GM18861 (cell line): ENCODE results near the gene FAM120C.

Source experiments
- ATAC-seq: cut with Tn5 transposase; IDR thresholded peaks from one replicate; pipeline ENCODE4 v1.9.1; 2021; ENCODE audit not compliant: unreplicated experiment

The FAM120C gene

GRCh38 chrX:54166915-54167314 is 16.1 kb downstream of the FAM120C start:
- ATAC-seq = no peak

GRCh38 chrX:54157561-54157960 is 25.5 kb downstream of the FAM120C start:
- peak; percentile 56 for ATAC-seq

DNA sequence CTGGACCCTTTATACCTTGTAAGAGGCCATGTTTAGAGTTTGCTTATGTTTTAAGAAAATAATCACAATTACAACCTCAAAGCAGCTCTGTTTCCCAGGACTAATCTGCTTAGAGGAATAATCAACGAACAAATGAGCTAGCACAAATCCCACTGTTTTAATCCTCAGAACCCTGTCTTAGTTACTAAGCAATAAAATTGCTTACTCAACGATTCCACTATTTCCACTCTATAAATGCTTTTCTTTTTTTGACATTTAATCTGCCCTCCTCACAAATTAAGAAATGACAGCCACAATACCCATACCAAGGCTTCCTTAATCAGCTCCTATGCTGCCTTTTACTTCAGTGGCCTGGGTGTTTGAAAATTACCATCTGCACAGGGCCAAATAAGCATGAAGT is 48.8 kb downstream of the FAM120C start:
- ATAC-seq = no peak

- ATAC-seq = no peak
These were observed 66.7 kb downstream of the FAM120C start for GRCh38 chrX:54116391-54116790.

- no peak for ATAC-seq
These were observed 89.5 kb downstream of the FAM120C start for GRCh38 chrX:54093571-54093970.

GRCh38 chrX:54093159-54093558 is 89.9 kb downstream of the FAM120C start:
- no peak for ATAC-seq

- no peak for ATAC-seq
These were observed 92.2 kb downstream of the FAM120C start for GRCh38 chrX:54090880-54091279.

- no peak for ATAC-seq
These were observed 93.9 kb downstream of the FAM120C start for GRCh38 chrX:54089191-54089590.

- ATAC-seq = no peak
These were observed 95.4 kb downstream of the FAM120C start for GRCh38 chrX:54087661-54088060.

DNA sequence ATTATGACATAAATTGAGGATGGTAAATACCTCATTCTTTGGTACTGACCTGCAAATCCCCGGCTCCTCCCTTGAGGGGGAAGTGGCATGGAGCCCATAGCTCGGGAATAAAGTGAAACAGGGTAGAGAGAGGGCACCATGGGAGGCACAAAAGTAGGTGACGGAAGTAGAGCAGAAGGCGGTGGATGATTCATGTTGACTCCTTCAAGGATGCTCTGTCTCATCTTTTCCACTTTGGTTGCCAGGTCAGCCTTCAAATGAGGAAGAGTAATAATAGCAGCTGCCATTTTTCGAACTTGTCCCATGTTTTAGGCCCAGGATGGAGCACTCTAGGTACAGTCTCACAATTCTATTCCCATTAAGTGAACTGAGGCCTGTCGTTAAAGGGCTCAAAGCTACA is 97.4 kb downstream of the FAM120C start:
- no peak for ATAC-seq

- ATAC-seq = no peak
These were observed 106.2 kb downstream of the FAM120C start for GRCh38 chrX:54076903-54077302.

GRCh38 chrX:54074826-54075225 is 108.2 kb downstream of the FAM120C start:
- ATAC-seq = no peak

- no peak for ATAC-seq
These were observed 115.3 kb downstream of the FAM120C start for GRCh38 chrX:54067766-54068165.

- ATAC-seq = no peak
These were observed 116.2 kb downstream of the FAM120C start for GRCh38 chrX:54066841-54067240.

- no peak for ATAC-seq
These were observed 118.5 kb downstream of the FAM120C start for GRCh38 chrX:54064564-54064963.

DNA sequence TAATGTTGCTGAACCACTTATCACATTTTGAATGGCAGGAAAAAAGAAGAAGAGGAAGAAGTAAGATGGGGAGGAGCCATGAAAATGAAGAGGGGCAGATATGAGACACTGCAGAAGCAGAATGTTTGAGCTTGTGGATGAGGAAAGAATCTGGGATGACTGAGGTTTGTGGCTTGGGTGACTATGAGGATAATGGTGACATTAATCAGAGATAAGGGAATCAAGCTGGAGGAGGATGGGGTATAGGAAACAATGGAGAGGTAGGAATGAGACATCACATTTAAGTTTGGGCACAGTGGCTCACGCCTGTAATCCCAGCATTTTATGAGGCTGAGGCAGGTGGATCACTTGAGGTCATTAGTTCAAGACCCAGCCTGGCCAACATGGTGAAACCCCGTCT is 119.7 kb downstream of the FAM120C start:
- no peak for ATAC-seq

- ATAC-seq = no peak
These were observed 133.3 kb downstream of the FAM120C start for GRCh38 chrX:54049801-54050200.

DNA sequence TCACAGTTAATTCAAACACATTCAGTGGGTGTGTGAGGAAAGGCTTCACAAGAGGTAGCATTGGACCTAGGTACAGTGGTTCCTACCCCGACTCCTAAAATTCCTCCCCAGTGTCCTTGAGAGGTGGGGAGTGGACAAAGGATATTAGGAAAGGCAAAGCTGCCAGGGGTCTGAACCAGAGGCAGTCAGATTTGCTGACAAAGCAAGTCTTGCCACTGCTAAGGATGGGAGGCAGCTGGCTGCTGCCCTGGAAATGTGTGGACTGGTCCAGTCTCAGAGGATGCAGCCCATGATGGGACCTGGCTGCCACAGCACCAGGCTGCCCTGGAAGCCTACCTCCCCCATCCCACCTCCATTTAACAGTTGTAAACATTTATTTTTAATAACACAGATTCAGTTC is 134.6 kb downstream of the FAM120C start:
- ATAC-seq = no peak

- ATAC-seq = no peak
These were observed 137.4 kb downstream of the FAM120C start for GRCh38 chrX:54045563-54046228.

DNA sequence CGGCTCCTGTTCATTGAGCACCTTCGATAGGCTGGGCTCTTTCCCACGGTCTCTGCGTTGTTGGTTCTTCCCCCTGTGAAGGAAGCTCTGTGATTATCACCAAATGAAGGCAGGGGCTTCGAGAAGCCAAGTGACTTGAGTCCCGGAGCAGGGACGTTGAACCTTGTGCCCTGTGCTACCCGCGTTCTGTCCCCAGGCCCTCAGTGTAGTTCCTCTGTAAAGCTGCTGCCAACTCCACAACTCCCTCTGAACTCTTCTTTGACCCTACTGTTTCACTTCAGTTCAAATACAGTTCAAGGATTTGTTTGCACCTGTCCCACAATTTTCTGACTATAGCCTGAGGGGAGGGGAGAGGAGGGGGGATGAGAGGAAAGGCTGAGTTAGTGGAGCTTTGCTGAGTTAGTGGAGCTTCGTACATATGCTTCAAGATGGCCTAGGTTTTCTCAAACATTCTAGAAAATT is 138.1 kb downstream of the FAM120C start:
- no peak for ATAC-seq

DNA sequence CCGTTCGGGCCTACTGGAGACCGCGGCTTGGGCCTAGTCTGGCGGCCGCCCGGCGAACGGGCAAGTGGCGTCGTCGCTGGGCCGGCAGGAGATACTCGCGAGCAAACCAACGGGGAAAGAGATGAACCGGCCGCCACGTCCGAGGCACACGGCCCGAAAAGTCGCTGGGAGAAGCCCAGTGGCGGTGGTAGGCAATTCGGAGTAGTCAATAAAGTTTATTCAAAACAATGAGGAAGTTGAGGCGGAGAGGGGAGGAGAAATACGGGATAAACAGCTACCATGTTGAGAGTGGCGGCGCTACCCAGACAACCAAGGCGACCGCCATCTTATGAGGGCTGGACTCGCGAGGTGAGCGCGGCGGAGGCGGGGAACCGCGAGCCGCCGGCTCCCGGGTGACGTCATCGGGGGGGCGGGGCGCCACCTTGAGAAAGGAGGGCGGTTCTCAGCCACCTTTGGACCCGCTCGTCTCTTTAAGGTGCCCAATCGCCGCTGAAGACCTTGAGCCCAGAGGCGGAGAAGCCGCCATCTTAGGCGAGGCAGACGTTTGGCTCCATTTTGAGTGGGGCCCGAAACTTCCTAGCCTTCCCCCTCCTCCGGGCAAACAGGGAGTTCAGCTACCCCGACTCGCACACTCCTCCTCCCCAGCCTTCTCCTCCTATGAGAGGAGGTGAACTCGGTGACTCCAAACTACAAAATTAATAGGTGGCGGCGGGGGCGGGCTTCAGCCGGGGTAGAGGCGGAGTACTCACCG is 138.8 kb downstream of the FAM120C start, which contains the start of gene PHF8:
Gene PHF8, minus strand, starts transcription at position 348 of the 751 bp plus-strand sequence. CDS start 1,745 bp downstream, outside the sequence.
- peak; percentile 74 for ATAC-seq

DNA sequence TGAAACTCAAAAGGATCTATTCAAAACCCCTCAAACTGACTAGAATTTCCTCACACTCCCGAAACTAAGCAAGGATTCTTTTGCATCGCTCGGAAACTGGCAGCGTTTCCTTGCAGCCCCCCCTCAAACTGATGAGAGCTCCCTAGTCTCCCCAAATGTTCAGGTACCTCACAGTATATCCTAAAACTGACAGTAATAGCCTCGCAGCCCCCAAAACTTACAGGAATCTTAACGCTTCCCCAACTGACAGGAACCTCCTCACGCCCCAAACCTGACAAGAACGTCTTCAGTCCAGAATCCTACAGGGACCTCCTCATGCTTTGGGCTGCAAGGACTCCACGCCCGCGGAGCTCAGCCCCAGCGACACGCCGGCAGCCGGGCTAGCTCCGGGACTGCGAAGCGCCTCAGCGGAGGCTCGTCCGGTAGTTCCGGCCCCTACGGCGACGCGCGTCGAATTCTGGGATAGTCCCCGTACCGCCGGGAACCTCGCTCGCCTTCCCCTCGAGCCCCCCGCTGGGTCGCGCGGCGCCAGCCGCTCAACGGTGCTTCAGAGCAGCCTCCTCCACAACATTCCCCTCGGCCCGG is 139.4 kb downstream of the FAM120C start:
- ATAC-seq = peak; percentile 6
